ENCODE measurements around the gene SEMA5A. TPM values are rescaled to one million over a fixed set of nuclear protein-coding genes. Genes with fewer than 3 reads are reported as not detected.

The SEMA5A gene
- polyA plus RNA-seq, 1 donor = 27.5 TPM

GRCh38 chr5:9351546-9351945, 194.3 kb downstream of the SEMA5A start:
- no peak for DNase-seq

- DNase-seq = no peak
These were observed 195.5 kb downstream of the SEMA5A start for GRCh38 chr5:9350301-9350797.

GRCh38 chr5:9348401-9348996, 197.4 kb downstream of the SEMA5A start:
- no peak for DNase-seq

GRCh38 chr5:9347541-9348295, 198.2 kb downstream of the SEMA5A start:
- no peak for DNase-seq

- no peak for DNase-seq
These were observed 198.8 kb downstream of the SEMA5A start for GRCh38 chr5:9347032-9347431.

GRCh38 chr5:9344751-9345240, 201.1 kb downstream of the SEMA5A start:
- no peak for DNase-seq

GRCh38 chr5:9343146-9343850, 202.6 kb downstream of the SEMA5A start:
- no peak for DNase-seq

GRCh38 chr5:9342161-9342787, 203.6 kb downstream of the SEMA5A start:
- no peak for DNase-seq

GRCh38 chr5:9340085-9340484, 205.8 kb downstream of the SEMA5A start:
- DNase-seq = no peak

- no peak for DNase-seq
These were observed 206.6 kb downstream of the SEMA5A start for GRCh38 chr5:9339206-9339818.

- DNase-seq = no peak
These were observed 207.1 kb downstream of the SEMA5A start for GRCh38 chr5:9338796-9339195.

GRCh38 chr5:9337928-9338595, 207.8 kb downstream of the SEMA5A start:
- no peak for DNase-seq

GRCh38 chr5:9335754-9336495, 209.9 kb downstream of the SEMA5A start:
- no peak for DNase-seq

GRCh38 chr5:9335269-9335668, 210.6 kb downstream of the SEMA5A start:
- DNase-seq = no peak

- DNase-seq = no peak
These were observed 213.8 kb downstream of the SEMA5A start for GRCh38 chr5:9332026-9332425.

GRCh38 chr5:9331372-9331771, 214.5 kb downstream of the SEMA5A start:
- DNase-seq = no peak

- DNase-seq = no peak
These were observed 216.8 kb downstream of the SEMA5A start for GRCh38 chr5:9329125-9329524.

- no peak for DNase-seq
These were observed 220.3 kb downstream of the SEMA5A start for GRCh38 chr5:9325549-9325948.

- DNase-seq = no peak
These were observed 221.4 kb downstream of the SEMA5A start for GRCh38 chr5:9324348-9325077.

- DNase-seq = no peak
These were observed 225.2 kb downstream of the SEMA5A start for GRCh38 chr5:9320652-9321051.

All from hindlimb muscle (tissue), 1 donor.